GM19397 (cell line): ENCODE results near the gene SLIT1.

Source experiments
- ATAC-seq: cut with Tn5 transposase; IDR thresholded peaks from one replicate; pipeline ENCODE4 v1.9.1; 2021; ENCODE audit warnings: mild to moderate bottlenecking, moderate library complexity; ENCODE audit not compliant: unreplicated experiment

SLIT1 gene

DNA sequence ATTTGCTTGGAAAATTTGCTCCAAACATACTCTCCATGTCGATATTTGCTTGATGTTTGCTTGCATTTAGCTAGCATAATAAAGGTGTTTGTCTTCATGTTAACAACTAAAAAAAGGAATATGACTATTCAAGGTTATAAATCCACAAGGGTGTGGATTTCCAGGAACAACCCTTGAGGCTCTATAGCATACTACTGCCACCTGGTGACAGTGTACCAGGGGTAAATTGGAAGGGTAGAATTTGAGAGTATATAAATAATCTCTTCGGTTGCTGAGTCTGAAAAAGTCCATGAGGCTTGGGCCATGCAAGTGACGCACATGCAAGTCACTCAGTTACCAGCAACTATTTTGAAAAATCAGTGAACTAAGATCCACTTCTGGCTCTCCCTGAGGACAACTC is 68.4 kb downstream of the SLIT1 start:
- no peak for ATAC-seq

DNA sequence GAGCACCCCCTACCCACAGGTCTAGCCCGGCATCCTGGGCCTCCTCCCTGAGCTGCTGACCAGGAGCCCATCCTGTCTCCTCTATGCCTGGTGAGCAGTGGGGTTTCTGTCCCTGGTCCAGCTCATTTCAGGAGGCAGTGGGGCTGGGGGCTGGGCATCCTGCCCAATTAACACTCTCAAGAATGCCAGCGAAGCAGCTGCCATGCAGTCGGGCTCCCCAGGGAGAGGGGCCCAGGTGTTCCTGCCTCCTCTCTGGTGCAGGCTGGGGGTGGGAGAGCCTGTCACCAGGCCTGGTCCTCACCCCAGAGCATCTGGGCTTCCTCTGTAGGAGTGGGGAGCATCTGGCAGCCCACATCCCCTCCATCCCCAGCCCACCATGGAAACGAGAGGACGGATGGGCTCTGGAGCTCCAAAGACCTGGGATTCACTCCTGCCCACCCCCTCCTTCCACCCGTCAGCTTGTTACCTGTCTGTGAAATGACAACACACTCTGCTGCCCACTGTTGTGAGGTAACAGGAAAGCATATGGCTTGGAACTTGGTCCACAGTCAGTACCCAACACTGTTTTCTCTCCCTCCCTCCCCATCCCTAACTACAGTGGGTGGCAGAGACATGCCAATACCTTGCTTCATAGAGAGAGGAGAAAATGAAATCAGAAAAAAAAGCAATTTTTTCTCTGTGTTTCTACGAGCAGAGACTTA is 69.1 kb downstream of the SLIT1 start:
- ATAC-seq, result no peak

DNA sequence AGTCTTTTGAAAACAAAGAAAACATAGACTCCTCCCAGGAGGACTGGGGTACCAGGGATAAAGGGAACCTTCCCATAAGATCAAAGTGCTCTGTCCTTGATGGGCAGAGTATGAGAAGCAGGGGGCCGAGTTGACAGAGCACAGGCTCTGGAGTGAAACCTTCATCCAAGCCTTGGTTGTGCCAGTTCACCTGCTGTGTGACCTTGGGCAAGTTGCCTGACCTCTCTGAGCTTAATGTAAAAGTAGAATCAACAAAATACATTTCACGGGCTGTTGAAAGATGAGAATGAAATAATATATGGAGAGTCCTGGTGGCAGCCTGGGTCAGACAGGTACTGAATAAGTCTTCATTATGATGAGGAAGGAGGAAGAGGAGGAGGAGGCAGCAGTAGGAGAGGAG is 69.9 kb downstream of the SLIT1 start:
- ATAC-seq, result no peak

DNA sequence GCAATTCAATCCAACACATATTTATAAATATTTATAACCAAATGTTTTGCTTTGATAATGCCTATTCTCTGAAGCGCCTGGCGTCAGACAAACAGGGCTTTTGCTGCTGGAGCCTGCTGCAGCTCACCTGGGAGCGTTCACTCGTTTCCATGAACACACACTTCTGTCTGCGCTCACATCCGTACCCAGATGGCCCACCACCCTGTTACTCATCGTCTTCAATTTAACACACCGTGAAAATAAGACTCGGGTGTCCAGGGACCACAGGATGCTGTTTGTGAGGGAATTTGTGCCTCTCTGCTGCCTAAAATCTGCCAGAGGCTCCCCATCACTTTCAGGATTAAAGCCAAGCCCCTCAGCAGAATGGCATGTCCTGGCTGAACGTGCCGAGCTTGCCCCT is 74.1 kb downstream of the SLIT1 start:
- ATAC-seq, result no peak

DNA sequence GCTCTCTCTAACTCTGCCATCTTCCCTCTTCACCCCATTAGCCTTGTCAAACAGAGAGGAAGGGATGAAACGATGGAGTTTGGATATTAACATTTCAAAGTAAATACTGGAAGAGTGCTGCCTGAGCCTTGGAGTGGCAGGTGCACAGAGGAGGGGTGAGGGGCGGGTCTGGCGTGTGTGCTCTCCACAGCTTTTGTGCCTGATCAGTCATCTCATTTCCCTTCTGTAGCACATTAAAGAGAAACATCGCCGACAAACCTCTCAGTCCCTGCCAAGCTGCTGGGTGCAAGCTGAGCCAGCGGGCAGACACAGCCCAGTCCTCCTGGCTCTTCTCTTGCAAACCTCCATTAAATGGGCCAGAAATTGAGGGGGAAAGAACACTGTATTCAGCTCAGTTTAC is 76.2 kb downstream of the SLIT1 start:
- no peak for ATAC-seq

DNA sequence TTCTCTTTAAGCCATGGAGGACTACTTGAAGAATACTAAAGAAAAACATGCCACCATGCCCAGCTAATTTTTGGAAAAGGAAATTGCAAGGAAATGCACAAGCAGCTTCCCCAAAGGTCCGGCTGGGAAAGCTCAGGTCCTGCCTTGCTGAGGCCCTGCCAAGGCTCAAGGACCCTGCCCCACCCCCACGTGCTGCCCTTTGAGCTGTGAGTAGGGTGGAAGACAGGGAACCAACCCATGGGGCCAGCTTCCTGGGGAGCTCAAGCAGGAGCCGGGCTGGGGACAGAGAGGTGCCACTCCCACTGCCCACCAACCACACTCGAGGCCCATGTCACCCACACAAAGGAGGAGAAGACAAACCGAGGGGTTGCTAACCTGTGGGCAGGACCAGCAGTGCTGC is 78.2 kb downstream of the SLIT1 start:
- ATAC-seq, result no peak

DNA sequence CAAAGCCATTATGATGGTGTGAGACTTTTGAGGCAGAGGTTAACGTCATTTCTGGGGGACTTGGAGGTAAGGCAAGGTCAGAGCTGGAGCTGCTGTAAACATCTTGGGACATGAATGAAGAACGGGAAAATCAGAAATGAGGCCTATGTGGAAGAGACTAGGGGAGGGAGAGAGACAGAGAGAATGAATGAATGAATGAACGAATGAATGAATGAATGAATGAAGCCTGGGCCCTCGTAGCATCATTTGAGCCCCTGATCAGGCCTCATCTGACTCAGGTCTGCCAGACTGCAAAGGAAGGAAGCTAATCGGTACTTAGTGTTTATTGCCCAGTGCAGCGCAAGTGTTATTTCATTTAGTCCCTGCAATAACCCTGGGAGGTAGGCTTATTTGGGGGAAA is 79.6 kb downstream of the SLIT1 start:
- no peak for ATAC-seq

DNA sequence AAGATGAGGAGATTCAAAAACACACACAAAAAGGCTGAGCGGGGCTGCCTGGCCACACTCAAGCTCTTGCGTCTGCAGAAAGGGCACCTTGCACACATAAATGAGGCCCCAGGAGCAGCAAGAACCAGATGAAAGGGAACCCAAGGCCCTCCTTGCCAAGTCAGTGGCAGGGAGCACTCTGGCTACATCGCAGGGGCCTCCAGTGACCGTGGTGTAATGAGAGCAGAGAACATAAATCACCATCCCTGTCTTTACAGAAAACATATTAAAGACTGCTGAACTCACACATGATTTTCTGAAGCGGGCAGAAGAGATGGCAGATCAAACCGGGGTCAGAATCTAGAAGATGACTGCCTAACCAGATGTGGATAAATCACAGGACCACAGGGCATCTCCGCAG is 80.5 kb downstream of the SLIT1 start:
- no peak for ATAC-seq

DNA sequence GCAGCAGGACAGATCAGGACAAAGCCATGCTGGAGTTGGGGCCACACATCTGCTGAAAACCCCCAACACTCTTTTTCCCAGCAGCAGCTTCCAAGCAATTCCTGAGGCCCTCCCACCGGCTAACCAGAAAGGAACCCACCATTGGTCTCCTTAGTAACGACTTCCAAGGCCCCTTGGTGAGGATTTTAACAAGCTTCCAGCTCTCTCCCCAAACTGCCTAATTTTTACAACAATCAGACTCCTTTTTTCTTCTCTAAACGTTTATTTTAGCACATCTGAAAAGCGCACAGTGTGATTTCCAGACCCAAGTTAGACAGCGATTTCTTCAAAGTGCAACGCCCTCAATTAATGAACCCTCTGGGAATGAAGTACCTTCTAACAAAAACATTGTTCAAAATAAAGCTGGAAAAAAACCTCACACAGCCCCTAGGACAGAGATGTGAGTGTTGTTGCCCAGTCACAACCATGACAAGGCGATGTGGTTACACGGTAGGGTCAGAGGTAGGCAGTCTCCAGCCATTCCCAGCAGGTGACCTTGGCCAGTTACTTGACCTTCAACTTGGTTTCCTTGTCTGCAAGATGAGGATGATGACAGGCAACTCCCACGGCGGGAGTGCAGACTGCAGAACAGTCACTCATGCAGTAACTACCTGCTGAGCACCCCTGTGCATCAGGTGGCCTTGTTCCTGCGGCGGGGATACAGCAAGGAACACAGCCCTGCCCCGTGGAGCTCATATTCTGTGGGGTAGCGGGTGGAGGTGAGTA is 82.3 kb downstream of the SLIT1 start:
- ATAC-seq, result no peak

DNA sequence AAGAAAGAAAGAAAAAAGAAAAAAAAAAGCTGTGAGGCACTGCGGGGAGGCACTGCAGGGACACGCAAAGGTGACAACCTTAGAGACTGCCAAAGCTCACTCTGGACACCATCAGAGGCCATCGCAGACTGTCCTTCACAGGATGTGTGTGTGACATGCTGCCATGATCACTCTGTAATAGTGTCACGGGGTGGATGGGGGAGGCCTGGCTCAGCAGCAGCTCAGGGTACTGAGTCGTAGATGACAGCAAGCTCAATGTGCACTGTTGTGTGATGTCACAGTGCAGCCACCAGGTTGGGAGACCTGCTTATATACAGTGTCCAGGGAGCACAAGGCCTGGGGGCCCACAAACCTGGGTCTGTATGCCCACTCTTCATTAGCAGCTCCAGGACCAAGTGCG is 83.3 kb downstream of the SLIT1 start:
- no peak for ATAC-seq

DNA sequence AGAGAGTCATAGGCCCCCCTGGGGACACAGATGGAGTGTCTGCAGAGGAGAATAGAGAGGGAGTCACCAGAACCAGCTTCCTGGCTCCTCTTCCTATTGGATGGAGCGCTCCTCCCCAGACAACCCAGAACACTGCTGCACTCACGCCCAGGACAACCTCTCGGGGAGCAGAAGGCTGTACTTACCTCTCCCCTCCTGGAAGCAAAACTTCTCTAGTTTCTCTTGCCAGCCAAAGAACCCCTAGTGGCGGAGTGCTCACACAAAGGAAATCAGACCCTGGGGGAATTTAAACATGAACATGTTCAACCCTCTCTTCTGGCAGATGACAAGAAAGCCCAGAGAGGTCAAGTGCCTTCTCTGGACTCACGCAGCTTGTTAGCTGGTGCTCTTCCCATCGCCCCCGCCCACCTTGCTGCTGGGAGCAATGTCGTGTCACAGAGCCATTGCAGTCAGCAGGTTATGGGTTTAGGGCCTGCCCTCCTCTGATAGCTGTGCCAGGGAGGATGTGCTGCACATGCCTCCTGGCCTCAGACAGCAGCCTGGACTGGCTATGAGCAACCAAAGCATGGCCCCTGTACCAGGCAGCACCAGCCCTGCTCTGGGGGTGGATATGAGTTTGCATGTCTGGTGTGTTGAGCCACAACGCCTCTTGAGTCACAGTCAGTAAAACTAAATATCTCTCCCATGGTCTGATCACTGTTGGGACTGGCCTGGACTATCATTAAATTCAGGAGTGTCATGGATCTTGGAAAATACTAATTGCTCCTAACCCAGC is 84.4 kb downstream of the SLIT1 start:
- ATAC-seq, result no peak

DNA sequence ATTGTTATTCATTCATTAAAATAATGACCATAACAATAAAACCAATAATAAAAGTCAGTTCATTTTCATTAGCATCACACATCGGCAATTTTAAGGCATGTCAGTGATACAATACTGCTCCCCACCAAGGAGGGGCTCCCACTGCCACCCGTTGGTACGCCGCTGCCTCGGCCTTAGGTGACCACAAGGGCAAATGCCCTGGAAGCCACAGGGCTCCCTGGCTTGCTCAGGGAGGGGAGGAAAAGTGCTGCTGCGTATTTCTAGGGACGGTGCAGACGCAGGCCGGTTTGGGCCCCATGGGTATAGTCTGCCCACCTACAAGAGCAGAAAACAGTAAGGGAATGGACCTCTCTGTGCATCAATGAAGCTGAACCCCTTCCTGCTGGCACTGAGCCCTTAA is 85.1 kb downstream of the SLIT1 start:
- no peak for ATAC-seq

DNA sequence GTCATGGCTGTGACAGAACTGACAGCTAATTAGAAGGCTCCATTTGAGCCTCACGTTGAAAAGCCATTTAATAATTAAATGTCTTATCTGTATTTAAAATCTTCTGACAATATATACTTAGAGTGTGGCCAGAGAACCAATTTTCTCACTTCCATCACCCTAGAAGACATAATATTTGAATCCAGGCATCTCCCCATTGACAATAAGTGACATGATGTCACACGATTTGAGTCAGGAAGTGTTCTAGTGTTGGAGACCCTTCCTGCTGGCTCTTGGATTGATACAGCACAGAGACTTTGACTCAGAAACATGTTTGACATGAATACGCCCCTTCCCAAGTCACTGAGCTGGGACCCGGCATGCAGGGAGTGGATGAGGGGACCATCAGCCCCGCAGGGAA is 85.9 kb downstream of the SLIT1 start:
- no peak for ATAC-seq

DNA sequence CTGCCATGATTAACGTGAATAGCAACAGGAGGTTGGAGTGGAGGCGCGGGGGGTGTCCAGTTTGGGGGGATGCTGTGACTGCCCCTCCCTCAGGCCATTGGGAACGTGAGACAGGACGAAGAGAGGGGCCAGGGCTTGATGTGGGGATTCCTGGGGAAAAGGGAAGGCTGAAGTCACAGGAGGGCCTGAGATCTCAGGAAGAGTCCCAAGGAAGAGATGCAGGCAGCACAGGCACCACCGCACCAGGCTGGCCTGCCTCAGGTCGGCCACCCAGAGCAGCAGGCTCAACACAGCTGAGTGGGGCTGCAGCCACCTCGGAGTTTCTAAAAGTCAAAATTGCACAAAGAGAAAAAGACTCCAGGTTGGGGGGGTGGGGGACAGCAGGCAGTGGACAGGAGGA is 86.7 kb downstream of the SLIT1 start:
- ATAC-seq, result no peak

DNA sequence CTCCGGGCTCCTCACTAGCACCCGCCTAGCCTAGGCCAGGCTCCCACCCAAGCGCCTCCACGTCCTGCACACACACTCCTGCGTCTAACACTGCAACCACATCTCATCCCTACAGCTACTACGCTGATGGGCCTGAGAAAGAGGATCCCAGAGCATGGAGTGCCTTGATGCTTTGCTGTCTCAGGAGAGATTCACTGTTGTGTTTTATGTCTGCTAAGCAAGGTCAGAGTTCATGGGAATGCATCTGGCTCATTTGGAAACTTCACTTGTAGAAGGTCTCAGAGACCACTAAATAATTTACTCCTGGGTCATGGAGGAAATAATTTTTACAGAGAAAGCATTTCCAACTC is 88.7 kb downstream of the SLIT1 start:
- ATAC-seq, result no peak

DNA sequence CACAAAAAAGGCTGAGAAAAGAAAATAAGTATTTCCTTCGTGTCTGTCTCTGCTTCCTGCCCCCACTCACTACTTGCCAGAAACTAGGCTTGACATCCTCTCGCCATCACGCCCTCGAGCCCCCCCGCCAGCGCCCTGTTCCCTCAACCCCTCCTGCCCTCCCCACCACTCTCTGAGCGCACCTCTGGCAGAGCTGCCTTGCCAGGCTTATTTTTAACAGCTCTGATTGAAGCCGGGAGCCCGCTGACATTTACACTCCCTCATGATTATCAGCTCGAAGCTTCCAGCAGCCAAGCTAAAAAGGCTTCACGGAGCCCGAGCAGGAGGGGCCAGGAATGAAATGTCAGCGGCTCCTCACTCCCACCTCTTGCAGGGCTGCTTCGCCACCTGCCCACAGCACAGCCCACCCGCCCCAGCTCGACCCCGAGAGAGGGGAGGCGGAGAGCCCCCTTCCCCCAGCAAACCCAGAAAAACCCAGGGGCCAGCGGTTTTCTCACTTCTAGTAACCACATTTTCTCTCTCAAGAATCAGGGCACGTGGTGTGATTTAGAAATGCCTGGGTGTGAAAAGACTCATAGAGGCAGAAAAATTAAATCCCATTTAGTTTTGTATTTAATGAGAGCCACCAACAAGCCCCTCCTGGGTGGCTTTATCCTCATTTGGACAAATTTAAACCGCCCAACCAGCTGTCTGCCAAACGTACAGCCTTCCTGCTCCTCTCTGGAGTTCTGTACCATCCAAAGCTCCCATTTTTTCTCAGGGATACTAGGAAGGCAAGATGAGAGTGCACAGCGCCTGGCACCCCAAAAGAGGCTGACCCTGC is 89.3 kb downstream of the SLIT1 start:
- ATAC-seq, result no peak

DNA sequence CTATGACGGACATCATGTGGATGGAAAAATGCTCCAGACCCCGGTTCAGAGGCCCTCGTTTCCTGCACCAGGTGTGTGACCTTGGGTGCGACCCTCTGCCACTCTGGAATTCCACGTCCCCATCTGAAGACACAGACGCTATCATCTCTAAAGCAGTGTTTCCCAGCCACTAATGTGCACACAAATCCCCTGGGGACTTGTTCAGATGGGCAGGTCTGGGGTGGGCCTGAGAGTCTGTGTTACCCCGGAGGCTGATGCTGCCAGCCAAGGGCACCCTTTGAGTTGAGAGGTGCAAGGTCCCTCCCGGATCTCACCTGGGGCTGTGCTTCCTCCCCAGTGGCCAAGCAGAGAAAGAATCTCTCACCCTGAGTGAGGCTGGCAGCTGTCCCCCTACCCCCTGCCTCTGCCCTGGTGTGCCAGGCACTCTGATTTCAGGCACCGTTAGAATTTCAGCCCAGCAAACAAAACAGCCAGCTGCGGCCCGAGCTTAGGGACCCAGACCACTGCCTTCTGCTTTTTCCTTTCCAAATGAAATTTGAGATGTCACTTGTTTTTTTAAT is 90.0 kb downstream of the SLIT1 start:
- no peak for ATAC-seq

DNA sequence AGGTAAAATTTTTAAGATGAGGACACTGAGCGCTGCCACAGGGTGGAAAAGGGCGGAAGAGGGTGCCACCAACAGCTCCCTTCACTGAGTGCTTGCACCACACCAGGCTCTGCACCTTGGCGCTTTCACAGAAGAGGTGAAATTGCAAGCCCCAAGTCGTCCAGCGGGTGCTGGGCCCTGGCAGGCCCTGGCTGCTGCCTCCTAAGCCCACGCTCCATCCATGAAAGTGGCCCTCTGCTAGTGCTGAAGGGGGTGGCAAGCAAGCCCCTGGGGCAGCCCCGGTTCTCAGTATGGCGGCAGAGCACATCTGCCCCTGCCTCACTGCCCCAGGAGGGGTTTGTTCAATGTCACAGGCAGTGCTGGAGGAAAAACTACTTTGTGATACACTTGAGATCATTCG is 95.1 kb downstream of the SLIT1 start:
- no peak for ATAC-seq

DNA sequence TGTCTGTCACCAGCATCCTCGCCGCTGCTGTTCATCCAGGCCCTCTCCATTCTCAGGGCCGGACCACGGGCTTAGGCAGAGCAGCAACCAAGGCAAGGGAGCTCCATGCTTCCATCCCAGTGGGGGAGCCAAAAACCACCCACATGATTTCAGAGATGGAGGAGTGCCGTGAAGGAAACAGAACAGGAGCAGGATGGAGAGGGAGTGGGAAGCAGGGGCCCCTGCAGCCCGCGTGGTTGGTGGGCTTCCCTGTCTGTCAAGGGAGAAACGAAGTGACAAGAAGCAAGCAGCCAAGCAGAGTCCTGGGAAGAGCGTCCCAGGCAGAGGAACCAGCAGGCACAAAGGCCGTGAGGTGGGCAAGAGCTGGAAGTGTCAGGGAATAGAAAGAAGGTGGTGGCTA is 95.7 kb downstream of the SLIT1 start:
- no peak for ATAC-seq

DNA sequence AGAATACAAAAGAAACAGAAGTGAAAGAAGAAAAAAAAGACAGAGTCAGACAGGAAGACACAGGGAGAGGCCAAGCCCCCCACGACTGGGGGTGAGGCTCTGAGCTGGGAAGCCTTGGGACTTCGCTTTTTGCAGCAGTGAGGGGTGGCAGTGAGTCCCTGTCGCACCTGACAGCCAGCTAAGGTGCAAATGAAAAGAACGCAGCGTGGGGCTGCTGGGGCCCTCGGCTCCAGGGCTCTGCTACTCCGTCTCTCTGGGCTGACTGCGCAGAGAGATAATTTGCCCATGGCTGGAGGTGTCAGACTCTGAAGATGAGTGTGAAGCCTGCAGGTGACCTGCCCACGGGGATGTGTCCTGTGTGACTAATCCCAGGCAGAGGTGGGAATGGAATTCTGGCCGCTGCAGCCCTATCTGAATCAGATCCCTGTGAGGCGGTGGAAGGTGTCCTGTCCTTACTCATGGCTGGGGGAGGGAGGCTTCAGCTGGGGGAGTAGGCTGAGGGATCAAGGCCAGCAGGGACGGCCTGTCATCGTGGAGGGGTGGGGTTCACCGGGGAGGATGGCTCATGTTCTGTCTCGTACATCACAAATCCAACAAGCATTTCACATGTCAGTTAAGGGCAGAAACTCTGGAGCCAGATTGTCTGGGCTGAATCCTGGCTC is 96.4 kb downstream of the SLIT1 start:
- no peak for ATAC-seq
